GM23248 (cell line): ENCODE data around the gene FOXN3.

ENCODE experiments used
- EZH2 ChIP-seq: fragments of 200-600 bp; sonication (generic); IDR thresholded peaks from 2 replicates; pipeline ENCODE4 v1.6.1; 2018; ENCODE audit warnings: antibody characterized with exemption, mild to moderate bottlenecking; ENCODE audit not compliant: insufficient read depth, poor library complexity, severe bottlenecking
- EZH2phosphoT487 ChIP-seq: fragments of 200-600 bp; sonication (generic); IDR thresholded peaks from 2 replicates; pipeline ENCODE4 v1.6.1; 2018; ENCODE audit warnings: antibody characterized with exemption, moderate library complexity, mild to moderate bottlenecking, low read depth; ENCODE audit not compliant: insufficient read depth

GRCh38 chr14:89246290-89246689, 170.7 kb downstream of the FOXN3 start:
- TF ChIP-seq EZH2 (no peak), EZH2phosphoT487 (no peak)
